Measurements from ENCODE around the gene YTHDF1.

The YTHDF1 gene

GRCh38 chr20:63236116-63236837 is 20.3 kb upstream of the YTHDF1 start:
- no peak overlapping the region for H3K9ac ChIP-seq (ENCODE audit: low read length in 2 of 2)
- no peaks in the 10 kb centered on the region for H3K4me1 ChIP-seq (ENCODE audit: control insufficient read depth, insufficient read depth, low read length)
- peaks cover 5 to 8% of the 10 kb centered on the region in 2 donors for H3K27me3 ChIP-seq (ENCODE audit: control insufficient read depth in 1 of 2, insufficient read depth in 2 of 2, low read length in 2 of 2)
- H3K9me3 ChIP-seq (ENCODE audit: control insufficient read depth in 2 of 2, low read length in 2 of 2): no peaks in the 10 kb centered on the region
- H3K36me3 ChIP-seq (ENCODE audit: control insufficient read depth in 2 of 2, insufficient read depth in 2 of 2, low read length in 2 of 2): no peaks in the 10 kb centered on the region
- no peak overlapping the region for H3K27ac ChIP-seq (ENCODE audit: low read length)
- H3K4me3 ChIP-seq (ENCODE audit: low read length in 2 of 2): no peak overlapping the region

GRCh38 chr20:63235399-63235983 is 19.6 kb upstream of the YTHDF1 start, which contains the start of gene BIRC7:
TSS of gene BIRC7 (plus strand) at chr20:63235905. CDS start at chr20:63236097, 192 bp downstream.
- no peak within 1 kb of the TSS for H3K4me3 ChIP-seq (ENCODE audit: low read length in 2 of 2)
- H3K36me3 ChIP-seq (ENCODE audit: control insufficient read depth in 2 of 2, insufficient read depth in 2 of 2, low read length in 2 of 2): no peaks in the 10 kb centered on the region
- no peak within 1 kb of the TSS for H3K27ac ChIP-seq (ENCODE audit: low read length)
- peaks cover 5 to 8% of the 10 kb centered on the region in 2 donors for H3K27me3 ChIP-seq (ENCODE audit: control insufficient read depth in 1 of 2, insufficient read depth in 2 of 2, low read length in 2 of 2)
- H3K9me3 ChIP-seq (ENCODE audit: control insufficient read depth in 2 of 2, low read length in 2 of 2): no peaks in the 10 kb centered on the region
- H3K9ac ChIP-seq (ENCODE audit: low read length in 2 of 2): no peak within 1 kb of the TSS
- peaks cover 4% of the 10 kb centered on the region for H3K4me1 ChIP-seq (ENCODE audit: control insufficient read depth, insufficient read depth, low read length)

DNA sequence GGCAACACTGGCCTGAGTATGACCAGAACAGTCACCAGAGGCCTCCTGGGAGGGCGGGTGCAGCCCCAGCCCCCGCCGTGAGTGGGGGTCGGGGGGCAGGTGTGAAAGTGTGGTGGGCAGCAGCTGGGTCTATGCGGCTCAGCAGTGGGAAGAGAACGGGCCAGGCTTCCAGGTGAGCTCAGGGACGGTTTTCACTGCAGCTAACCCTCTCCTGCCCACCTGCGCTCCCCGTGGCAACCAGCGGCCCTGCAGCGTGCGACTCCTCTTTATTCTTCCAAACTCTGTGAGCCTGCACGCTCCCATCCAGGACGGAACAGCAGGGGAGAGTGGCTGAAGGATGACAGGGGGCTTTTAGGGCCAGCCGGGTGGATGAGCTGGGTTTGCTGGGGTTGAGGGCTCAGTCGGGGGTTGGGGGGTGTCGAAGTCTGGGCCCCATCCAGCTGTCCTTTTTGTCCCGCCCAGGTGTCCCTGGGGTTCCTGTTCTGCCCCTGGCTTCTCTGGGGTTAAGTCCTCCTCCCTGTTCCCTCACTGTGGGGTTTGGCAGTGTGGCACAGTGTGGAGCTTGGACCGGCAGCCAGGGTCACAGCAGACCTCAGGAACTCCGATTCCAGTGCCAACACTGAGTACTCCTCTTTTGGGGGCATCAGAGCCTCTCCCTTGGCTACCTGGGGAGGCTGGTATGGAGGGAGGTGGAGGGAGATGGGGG is 18.9 kb upstream of the YTHDF1 start:
- no peak overlapping the region for H3K4me3 ChIP-seq (ENCODE audit: low read length in 2 of 2)
- H3K4me1 ChIP-seq (ENCODE audit: control insufficient read depth, insufficient read depth, low read length): peaks cover 5% of the 10 kb centered on the region
- peaks cover 7 to 8% of the 10 kb centered on the region in 2 donors for H3K27me3 ChIP-seq (ENCODE audit: control insufficient read depth in 1 of 2, insufficient read depth in 2 of 2, low read length in 2 of 2)
- H3K9ac ChIP-seq (ENCODE audit: low read length in 2 of 2): no peak overlapping the region
- H3K27ac ChIP-seq (ENCODE audit: low read length): no peak overlapping the region
- no peaks in the 10 kb centered on the region for H3K9me3 ChIP-seq (ENCODE audit: control insufficient read depth in 2 of 2, low read length in 2 of 2)
- H3K36me3 ChIP-seq (ENCODE audit: control insufficient read depth in 2 of 2, insufficient read depth in 2 of 2, low read length in 2 of 2): no peaks in the 10 kb centered on the region

GRCh38 chr20:63233924-63234323 is 18.0 kb upstream of the YTHDF1 start:
- H3K27ac ChIP-seq (ENCODE audit: low read length): no peak overlapping the region
- no peaks in the 10 kb centered on the region for H3K9me3 ChIP-seq (ENCODE audit: control insufficient read depth in 2 of 2, low read length in 2 of 2)
- H3K4me3 ChIP-seq (ENCODE audit: low read length in 2 of 2): no peak overlapping the region
- no peaks in the 10 kb centered on the region for H3K36me3 ChIP-seq (ENCODE audit: control insufficient read depth in 2 of 2, insufficient read depth in 2 of 2, low read length in 2 of 2)
- H3K4me1 ChIP-seq (ENCODE audit: control insufficient read depth, insufficient read depth, low read length): peaks cover 5% of the 10 kb centered on the region
- no peak overlapping the region for H3K9ac ChIP-seq (ENCODE audit: low read length in 2 of 2)
- peaks cover 8 to 11% of the 10 kb centered on the region in 2 donors for H3K27me3 ChIP-seq (ENCODE audit: control insufficient read depth in 1 of 2, insufficient read depth in 2 of 2, low read length in 2 of 2)

DNA sequence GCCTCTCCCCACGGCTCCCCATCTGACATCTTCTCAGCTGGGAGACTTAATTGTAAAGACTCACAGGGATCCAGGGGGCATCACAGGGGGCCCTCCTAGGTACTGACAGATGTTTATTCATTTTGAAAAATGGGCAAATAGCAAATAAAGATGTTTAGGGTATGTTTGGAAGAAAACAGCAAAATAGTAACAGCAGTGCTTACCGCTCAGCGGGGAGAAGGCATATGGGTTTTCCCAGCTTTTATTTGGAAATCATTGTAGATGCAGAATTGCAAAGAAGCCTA is 17.1 kb upstream of the YTHDF1 start:
- Histone ChIP-seq H3K4me1 (ENCODE audit: control insufficient read depth, insufficient read depth, low read length) (peaks cover 5% of the 10 kb centered on the region), H3K9ac (ENCODE audit: low read length in 2 of 2) (no peak overlapping the region), H3K27ac (ENCODE audit: low read length) (no peak overlapping the region), H3K36me3 (ENCODE audit: control insufficient read depth in 2 of 2, insufficient read depth in 2 of 2, low read length in 2 of 2) (no peaks in the 10 kb centered on the region), H3K27me3 (ENCODE audit: control insufficient read depth in 1 of 2, insufficient read depth in 2 of 2, low read length in 2 of 2) (peaks cover 8 to 15% of the 10 kb centered on the region in 2 donors), H3K4me3 (ENCODE audit: low read length in 2 of 2) (no peak overlapping the region), H3K9me3 (ENCODE audit: control insufficient read depth in 2 of 2, low read length in 2 of 2) (no peaks in the 10 kb centered on the region)

- H3K4me3 ChIP-seq (ENCODE audit: low read length in 2 of 2): no peak overlapping the region
- peaks cover 5% of the 10 kb centered on the region for H3K4me1 ChIP-seq (ENCODE audit: control insufficient read depth, insufficient read depth, low read length)
- H3K36me3 ChIP-seq (ENCODE audit: control insufficient read depth in 2 of 2, insufficient read depth in 2 of 2, low read length in 2 of 2): no peaks in the 10 kb centered on the region
- H3K9ac ChIP-seq (ENCODE audit: low read length in 2 of 2): no peak overlapping the region
- H3K27ac ChIP-seq (ENCODE audit: low read length): no peak overlapping the region
- peaks cover 8 to 15% of the 10 kb centered on the region in 2 donors for H3K27me3 ChIP-seq (ENCODE audit: control insufficient read depth in 1 of 2, insufficient read depth in 2 of 2, low read length in 2 of 2)
- no peaks in the 10 kb centered on the region for H3K9me3 ChIP-seq (ENCODE audit: control insufficient read depth in 2 of 2, low read length in 2 of 2)
Observed at GRCh38 chr20:63232235-63233060, 16.5 kb upstream of the YTHDF1 start.

- peak overlapping the region in 1 of 2 donors; percentile 21 for H3K9ac ChIP-seq (ENCODE audit: low read length in 2 of 2)
- H3K27ac ChIP-seq (ENCODE audit: low read length): no peak overlapping the region
- no peak overlapping the region for H3K4me3 ChIP-seq (ENCODE audit: low read length in 2 of 2)
- no peaks in the 10 kb centered on the region for H3K36me3 ChIP-seq (ENCODE audit: control insufficient read depth in 2 of 2, insufficient read depth in 2 of 2, low read length in 2 of 2)
- H3K27me3 ChIP-seq (ENCODE audit: control insufficient read depth in 1 of 2, insufficient read depth in 2 of 2, low read length in 2 of 2): peaks cover 12 to 15% of the 10 kb centered on the region in 2 donors
- H3K4me1 ChIP-seq (ENCODE audit: control insufficient read depth, insufficient read depth, low read length): peaks cover 5% of the 10 kb centered on the region
- no peaks in the 10 kb centered on the region for H3K9me3 ChIP-seq (ENCODE audit: control insufficient read depth in 2 of 2, low read length in 2 of 2)
Observed at GRCh38 chr20:63230800-63231268, 14.9 kb upstream of the YTHDF1 start.

GRCh38 chr20:63228806-63229205 is 12.9 kb upstream of the YTHDF1 start:
- H3K36me3 ChIP-seq (ENCODE audit: control insufficient read depth in 2 of 2, insufficient read depth in 2 of 2, low read length in 2 of 2): no peaks in the 10 kb centered on the region
- H3K9me3 ChIP-seq (ENCODE audit: control insufficient read depth in 2 of 2, low read length in 2 of 2): no peaks in the 10 kb centered on the region
- no peak overlapping the region for H3K27ac ChIP-seq (ENCODE audit: low read length)
- peaks cover 16% of the 10 kb centered on the region for H3K4me1 ChIP-seq (ENCODE audit: control insufficient read depth, insufficient read depth, low read length)
- peaks cover 3 to 10% of the 10 kb centered on the region in 2 donors for H3K27me3 ChIP-seq (ENCODE audit: control insufficient read depth in 1 of 2, insufficient read depth in 2 of 2, low read length in 2 of 2)
- H3K4me3 ChIP-seq (ENCODE audit: low read length in 2 of 2): no peak overlapping the region
- H3K9ac ChIP-seq (ENCODE audit: low read length in 2 of 2): no peak overlapping the region

DNA sequence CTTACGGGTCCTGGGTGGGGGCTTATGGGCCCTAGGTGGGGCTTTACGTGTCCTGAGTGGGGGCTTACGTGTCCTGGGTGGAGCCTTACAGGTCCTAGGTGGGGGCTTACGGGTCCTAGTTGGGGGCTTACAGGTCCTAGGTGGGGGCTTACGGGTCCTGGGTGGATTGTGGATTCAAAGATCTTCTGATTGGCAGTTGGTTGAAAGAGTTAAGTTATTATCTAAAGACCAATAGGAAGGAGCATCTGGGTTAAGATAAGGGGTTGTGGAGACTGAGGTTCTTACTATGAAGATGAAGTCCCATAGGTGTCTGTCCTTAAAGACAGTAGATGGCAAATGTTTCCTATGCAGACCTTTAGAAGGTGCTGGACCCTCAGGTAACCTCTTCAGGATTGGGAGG is 11.3 kb upstream of the YTHDF1 start:
- Histone ChIP-seq H3K4me3 (ENCODE audit: low read length in 2 of 2) (no peak overlapping the region), H3K9ac (ENCODE audit: low read length in 2 of 2) (no peak overlapping the region), H3K36me3 (ENCODE audit: control insufficient read depth in 2 of 2, insufficient read depth in 2 of 2, low read length in 2 of 2) (no peaks in the 10 kb centered on the region), H3K9me3 (ENCODE audit: control insufficient read depth in 2 of 2, low read length in 2 of 2) (no peaks in the 10 kb centered on the region), H3K4me1 (ENCODE audit: control insufficient read depth, insufficient read depth, low read length) (peaks cover 16% of the 10 kb centered on the region), H3K27ac (ENCODE audit: low read length) (no peak overlapping the region), H3K27me3 (ENCODE audit: control insufficient read depth in 1 of 2, insufficient read depth in 2 of 2, low read length in 2 of 2) (peaks cover 3 to 10% of the 10 kb centered on the region in 2 donors)

Measured in stomach smooth muscle (tissue), 2 donors.